NCI-H2196 treated with DMSO at 0.1 percent for 48 hours (cell line): ENCODE data around the gene DISP2.

Experiments
- DNase-seq: peaks from one replicate; lab custom pipeline; 2025; ENCODE audit not compliant: unreplicated experiment; lab: John Stamatoyannopoulos, UW

Gene DISP2

GRCh38 chr15:40382580-40383456, 24.8 kb downstream of the DISP2 start, which contains the start of gene KNSTRN:
Gene KNSTRN (plus strand): TSS chr15:40382721. CDS start chr15:40382836, 115 bp downstream.
- peak; percentile 76 for DNase-seq

- no peak for DNase-seq
Observed at GRCh38 chr15:40386480-40386879, 28.5 kb downstream of the DISP2 start.

- DNase-seq = no peak
Observed at GRCh38 chr15:40388941-40389823, 31.2 kb downstream of the DISP2 start.

GRCh38 chr15:40389824-40390595, 32.0 kb downstream of the DISP2 start:
- no peak for DNase-seq

GRCh38 chr15:40392986-40393948, 35.2 kb downstream of the DISP2 start:
- DNase-seq = no peak

GRCh38 chr15:40397688-40398412, 39.8 kb downstream of the DISP2 start:
- no peak for DNase-seq

GRCh38 chr15:40398413-40398873, 40.4 kb downstream of the DISP2 start:
- no peak for DNase-seq

GRCh38 chr15:40399370-40399769, 41.4 kb downstream of the DISP2 start:
- DNase-seq = no peak

GRCh38 chr15:40405501-40406381, 47.7 kb downstream of the DISP2 start, which contains the start of gene IVD:
Gene IVD (plus strand): TSS chr15:40405795. CDS start chr15:40405828, 33 bp downstream.
- DNase-seq = peak; percentile 68

- DNase-seq = no peak
Observed at GRCh38 chr15:40407330-40407990, 49.4 kb downstream of the DISP2 start.

- DNase-seq = peak; percentile 7
Observed at GRCh38 chr15:40409366-40409765, 51.3 kb downstream of the DISP2 start.

- no peak for DNase-seq
Observed at GRCh38 chr15:40410476-40410875, 52.5 kb downstream of the DISP2 start.

GRCh38 chr15:40412095-40412759, 54.2 kb downstream of the DISP2 start:
- no peak for DNase-seq

GRCh38 chr15:40413036-40413435, 55.0 kb downstream of the DISP2 start:
- no peak for DNase-seq

- DNase-seq = no peak
Observed at GRCh38 chr15:40414816-40415215, 56.8 kb downstream of the DISP2 start.

GRCh38 chr15:40415226-40415625, 57.2 kb downstream of the DISP2 start:
- no peak for DNase-seq

GRCh38 chr15:40416056-40416455, 58.0 kb downstream of the DISP2 start:
- no peak for DNase-seq
